Ovary (tissue), 9 donors: ENCODE results near the gene NAALADL2. TPM values are rescaled to one million over a fixed set of nuclear protein-coding genes. Genes with fewer than 3 reads are reported as not detected.

Source experiments
- DNase-seq, 5 donors: peaks; one replicate each; pipeline ENCODE4 v3.0.0-alpha.2; 2019 to 2020
- H3K27ac ChIP-seq, 2 donors: fragments of 200-600 bp; one replicate each; pipeline versions ENCODE4 v1.5.1 to v1.8.0; 2019 to 2022
- H3K27me3 ChIP-seq: fragments of 200-600 bp; one replicate; pipeline ENCODE4 v1.8.0; 2022
- H3K36me3 ChIP-seq: fragments of 200-600 bp; sonication (generic); one replicate; pipeline ENCODE4 v1.5.1; 2019
- H3K4me1 ChIP-seq: one replicate; pipeline ENCODE4 v1.8.1; 2013; ENCODE audit warnings: mild to moderate bottlenecking, moderate library complexity; ENCODE audit not compliant: insufficient read depth
- H3K4me3 ChIP-seq: fragments of 200-600 bp; sonication (generic); one replicate; pipeline ENCODE4 v1.5.1; 2017
- H3K9me3 ChIP-seq, 2 donors: fragments of 200-600 bp in 1 of 2; sonication (generic) in 1 of 2; one replicate each; pipeline versions ENCODE4 v1.5.1 to v1.8.1; 2013 to 2019; ENCODE audit warnings: mild to moderate bottlenecking in 1 of 2, moderate library complexity in 1 of 2
- EP300 ChIP-seq: sonication (generic); formaldehyde crosslinking; IDR thresholded peaks from one replicate; pipeline ENCODE4 v1.6.1; 2017; ENCODE audit warnings: antibody characterized with exemption
- POLR2A ChIP-seq: fragments of 450-650 bp; IDR thresholded peaks from one replicate; pipeline ENCODE4 v1.6.1; 2017; ENCODE audit warnings: antibody characterized with exemption, mild to moderate bottlenecking, moderate library complexity
- WGBS, 3 donors: extraction: QIAGEN DNeasy Blood & Tissue Kit in 1 of 3; methylation state at CpG; one replicate each; pipeline versions ENCODE4 v1.1.5 to v1.1.7; 2013 to 2017; 5-methylcytosine and 5-hydroxymethylcytosine counted together
- intact Hi-C, 4 donors: fragments of 100-400 bp; cut with DNase I; formaldehyde crosslinking; loops; one replicate each; pipeline versions ENCODE4 v1.11.0 to v1.15.1; 2022 to 2023
- polyA plus RNA-seq, 2 donors: library from polyadenylated mRNA; stranded (reverse); fragments of 200-250 nt in 1 of 2; fragments of 350-450 nt in 1 of 2; fragmentation: Illumina TruSeq in 1 of 2; extraction: RNeasy Lipid Tissue Mini Kit (QIAGEN cat#74804) in 1 of 2; gene quantifications; one replicate each; pipeline ENCODE4 v1.2.3, GENCODE V29; 2013 to 2014
- total RNA-seq, 7 donors: library from RNA; depleted of rRNA in 2 of 7; stranded (reverse); fragments of >200 nt in 2 of 7; fragmentation: NEBNext Ultra II Directional in 3 of 7; extraction: Animal tissue kit (Norgen Biotek cat#: 25700) in 3 of 7; gene quantifications; one replicate each; pipeline versions ENCODE4 v1.1.0 to v1.2.4, GENCODE V29; 2016 to 2023
- TF ChIP-seq, protein P1 (sequence below), 3 donors: fragments of 450-650 bp in 2 of 3; fragments of 200-600 bp in 1 of 3; IDR thresholded peaks; one replicate each; pipeline versions ENCODE4 v1.5.1 to v1.8.0; 2016 to 2022; ENCODE audit warnings: antibody characterized with exemption in 3 of 3, mild to moderate bottlenecking in 1 of 3
- donor health status: DM: no; HTN: no; CAD: no; lungs with moderate emphysema.
- donor health status: DM: no; HTN: no; CAD: no.
- donor health status: Bipolar disorder and iron deficiency.
- donor health status: DM: yes; HTN: yes; CAD: no.
- donor health status: DM: no; HTN: no; CAD: no.
- donor health status: DM: yes; HTN: yes; CAD: no.

Gene NAALADL2
- total and polyA plus RNA-seq, 9 donors: 2.3 to 29.3 (median 15.2) TPM

DNA sequence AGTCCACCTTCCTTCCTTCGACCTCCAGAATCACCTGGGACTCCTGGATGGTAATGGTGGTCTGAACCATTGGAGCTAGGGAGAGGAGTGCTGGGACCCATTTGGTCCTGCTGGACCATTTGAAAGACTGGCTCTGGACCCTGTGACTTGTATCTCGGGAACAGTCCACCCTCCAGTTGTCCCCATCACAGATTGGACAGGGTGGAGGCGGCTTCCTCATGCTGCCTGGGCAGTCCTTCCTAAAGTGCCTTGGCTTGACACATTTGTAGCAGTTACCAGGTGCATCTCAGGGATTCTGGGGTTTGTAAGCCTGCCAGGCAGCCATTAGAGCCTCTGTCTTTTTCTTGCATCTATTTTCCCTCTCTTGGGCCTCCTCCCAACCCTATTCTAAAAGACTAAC, 758.1 kb downstream of the NAALADL2 start:
- intact Hi-C loops: no loop called here
- WGBS, 3 donors: 90 to 98% (median 98%) methylated on average over 3 of the region's 3 CpGs
- no peaks in the 10 kb centered on the region for H3K27me3 ChIP-seq
- H3K9me3 ChIP-seq: no peaks in the 10 kb centered on the region
- no peaks in the 10 kb centered on the region for H3K36me3 ChIP-seq
- H3K4me1 ChIP-seq: no peaks in the 10 kb centered on the region
- TF ChIP-seq POLR2A (no peak), EP300 (no peak)
- TF ChIP-seq, protein P1, sequence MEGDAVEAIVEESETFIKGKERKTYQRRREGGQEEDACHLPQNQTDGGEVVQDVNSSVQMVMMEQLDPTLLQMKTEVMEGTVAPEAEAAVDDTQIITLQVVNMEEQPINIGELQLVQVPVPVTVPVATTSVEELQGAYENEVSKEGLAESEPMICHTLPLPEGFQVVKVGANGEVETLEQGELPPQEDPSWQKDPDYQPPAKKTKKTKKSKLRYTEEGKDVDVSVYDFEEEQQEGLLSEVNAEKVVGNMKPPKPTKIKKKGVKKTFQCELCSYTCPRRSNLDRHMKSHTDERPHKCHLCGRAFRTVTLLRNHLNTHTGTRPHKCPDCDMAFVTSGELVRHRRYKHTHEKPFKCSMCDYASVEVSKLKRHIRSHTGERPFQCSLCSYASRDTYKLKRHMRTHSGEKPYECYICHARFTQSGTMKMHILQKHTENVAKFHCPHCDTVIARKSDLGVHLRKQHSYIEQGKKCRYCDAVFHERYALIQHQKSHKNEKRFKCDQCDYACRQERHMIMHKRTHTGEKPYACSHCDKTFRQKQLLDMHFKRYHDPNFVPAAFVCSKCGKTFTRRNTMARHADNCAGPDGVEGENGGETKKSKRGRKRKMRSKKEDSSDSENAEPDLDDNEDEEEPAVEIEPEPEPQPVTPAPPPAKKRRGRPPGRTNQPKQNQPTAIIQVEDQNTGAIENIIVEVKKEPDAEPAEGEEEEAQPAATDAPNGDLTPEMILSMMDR (IDR thresholded peaks at IDR 0.05): no peak
- no peak overlapping the region for H3K27ac ChIP-seq
- no peak for DNase-seq
- H3K4me3 ChIP-seq: no peak overlapping the region

DNA sequence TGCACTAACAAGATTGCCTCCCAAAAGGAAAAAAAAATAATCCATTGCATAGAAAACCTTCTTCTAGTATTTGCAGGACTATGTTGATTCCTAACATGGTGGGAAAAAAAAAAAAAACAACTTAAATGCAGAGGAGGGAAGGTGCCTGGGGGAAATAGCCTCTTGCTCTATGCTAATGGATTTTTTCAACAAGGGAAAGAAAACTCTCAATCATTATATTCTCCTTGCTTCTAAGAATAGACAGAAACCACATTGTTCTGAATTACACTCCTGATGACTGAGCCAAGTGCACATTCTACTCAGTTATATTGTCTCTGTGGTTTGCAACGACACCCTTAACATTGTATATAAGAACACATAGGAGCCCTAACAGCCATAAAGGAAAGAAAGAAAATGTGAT, 760.2 kb downstream of the NAALADL2 start:
- no peaks in the 10 kb centered on the region for H3K27me3 ChIP-seq
- intact Hi-C loops: no loop called here

DNA sequence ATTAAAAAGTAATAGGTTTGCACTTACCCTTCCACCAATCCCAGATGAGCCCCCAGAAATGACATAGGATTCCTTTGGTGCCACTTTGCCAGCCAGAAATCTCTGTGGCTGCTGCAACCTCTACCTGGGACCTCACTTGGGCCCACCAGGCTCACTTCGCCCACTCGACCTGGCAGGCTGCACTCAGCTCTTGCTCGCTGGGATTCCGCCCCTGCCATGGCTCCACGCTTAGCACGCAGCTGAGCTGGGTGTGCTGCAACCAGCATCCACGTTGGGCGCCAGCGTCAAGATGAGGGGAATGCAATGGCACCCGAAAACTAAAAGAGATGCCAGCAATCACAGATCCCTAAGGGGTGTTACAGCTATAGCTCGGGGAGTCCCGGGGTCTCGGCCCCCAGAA, 761.0 kb downstream of the NAALADL2 start:
- no peaks in the 10 kb centered on the region for H3K4me1 ChIP-seq
- 93 to 97% (median 96%) methylated on average over 13 of the region's 13 CpGs for WGBS, 3 donors
- no peaks in the 10 kb centered on the region for H3K27me3 ChIP-seq
- intact Hi-C loops: no loop called here
- no peak overlapping the region for H3K4me3 ChIP-seq
- H3K36me3 ChIP-seq: no peaks in the 10 kb centered on the region
- TF ChIP-seq, protein P1 (IDR thresholded peaks at IDR 0.05): no peak
- TF ChIP-seq EP300 (no peak), POLR2A (no peak)
- no peak for DNase-seq
- H3K9me3 ChIP-seq: no peaks in the 10 kb centered on the region
- H3K27ac ChIP-seq: no peak overlapping the region

More for the DNA sequence above, 760.2 kb downstream of the NAALADL2 start:
- Histone ChIP-seq H3K9me3 (no peaks in the 10 kb centered on the region), H3K4me3 (no peak overlapping the region), H3K36me3 (no peaks in the 10 kb centered on the region), H3K27ac (no peak overlapping the region), H3K4me1 (no peaks in the 10 kb centered on the region)
- TF ChIP-seq EP300: no peak
- TF ChIP-seq, protein P1 (IDR thresholded peaks at IDR 0.05): no peak
- no peak for TF ChIP-seq POLR2A
- no peak for DNase-seq
- 91 to 96% (median 95%) methylated on average over 1 of the region's 1 CpG for WGBS, 3 donors

DNA sequence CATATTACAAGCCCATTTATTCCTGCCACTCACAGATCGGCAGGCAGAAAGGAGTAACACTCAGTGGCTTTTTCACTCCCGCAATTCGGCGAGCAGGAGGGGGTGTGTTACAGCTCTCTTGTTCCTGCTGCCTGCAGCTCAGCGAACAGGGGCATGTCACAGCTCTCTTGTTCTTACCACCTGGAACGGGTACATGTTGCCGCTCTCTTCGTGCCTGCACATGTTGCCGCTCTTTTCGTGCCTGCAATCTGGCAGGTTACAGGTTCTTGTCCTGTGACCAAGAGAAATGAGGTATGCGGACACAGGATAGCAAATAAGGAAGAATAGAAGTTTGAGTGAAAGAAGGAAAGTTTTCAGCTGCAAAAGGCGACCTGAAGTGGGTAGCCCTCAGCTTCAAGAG, 761.4 kb downstream of the NAALADL2 start:
- no peak overlapping the region for H3K27ac ChIP-seq
- no peaks in the 10 kb centered on the region for H3K27me3 ChIP-seq
- no peaks in the 10 kb centered on the region for H3K36me3 ChIP-seq
- 96 to 98% (median 98%) methylated on average over 12 of the region's 12 CpGs for WGBS, 3 donors
- no peaks in the 10 kb centered on the region for H3K9me3 ChIP-seq
- TF ChIP-seq POLR2A (no peak), EP300 (no peak)
- TF ChIP-seq, protein P1 (IDR thresholded peaks at IDR 0.05): no peak
- no peak overlapping the region for H3K4me3 ChIP-seq
- H3K4me1 ChIP-seq: no peaks in the 10 kb centered on the region
- no peak for DNase-seq
- intact Hi-C loops: no loop called here
